AG10803 (cell line): ENCODE data around the gene MBNL1.

ENCODE experiments used
- DNase-seq: peaks from one replicate; pipeline ENCODE4 v3.0.0; 2010; ENCODE audit warnings: low read depth
- H3K4me3 ChIP-seq: 2 replicates; pipeline ENCODE4 v1.5.1; 2011; ENCODE audit warnings: mild to moderate bottlenecking, low read length, control low read depth
- CTCF ChIP-seq: conservative IDR thresholded peaks from 2 replicates; pipeline ENCODE4 v1.5.1; 2011; ENCODE audit warnings: mild to moderate bottlenecking, low read length, control low read depth, inconsistent platforms

Gene MBNL1

GRCh38 chr3:152318512-152318911 is 49.8 kb downstream of the MBNL1 start:
- no peak for TF ChIP-seq CTCF

GRCh38 chr3:152319256-152319655 is 50.5 kb downstream of the MBNL1 start:
- no peak for DNase-seq
- no peak for TF ChIP-seq CTCF
- no peak overlapping the region for H3K4me3 ChIP-seq

More at GRCh38 chr3:152318512-152318911, 49.8 kb downstream of the MBNL1 start:
- no peak for DNase-seq
- H3K4me3 ChIP-seq = no peak overlapping the region

GRCh38 chr3:152319831-152320617 is 51.3 kb downstream of the MBNL1 start:
- no peak overlapping the region for H3K4me3 ChIP-seq
- TF ChIP-seq CTCF = no peak
- DNase-seq = no peak

GRCh38 chr3:152321200-152321954 is 52.6 kb downstream of the MBNL1 start:
- DNase-seq = no peak
- TF ChIP-seq CTCF = no peak
- no peak overlapping the region for H3K4me3 ChIP-seq

- no peak for TF ChIP-seq CTCF
- DNase-seq = no peak
Measured at GRCh38 chr3:152321955-152322377, 53.2 kb downstream of the MBNL1 start.

GRCh38 chr3:152322756-152323155 is 54.0 kb downstream of the MBNL1 start:
- no peak overlapping the region for H3K4me3 ChIP-seq
- TF ChIP-seq CTCF = no peak
- DNase-seq = peak; percentile 62

More at GRCh38 chr3:152321955-152322377, 53.2 kb downstream of the MBNL1 start:
- H3K4me3 ChIP-seq = no peak overlapping the region
